HG02588 (cell line): ENCODE measurements around the gene GLYATL1.

Experiments
- ATAC-seq: cut with Tn5 transposase; IDR thresholded peaks from one replicate; pipeline ENCODE4 v1.9.1; 2021; ENCODE audit warnings: mild to moderate bottlenecking, moderate library complexity; ENCODE audit not compliant: unreplicated experiment

GLYATL1 gene

GRCh38 chr11:58926251-58926650 lies 13.0 kb upstream of the GLYATL1 start:
- no peak for ATAC-seq

- no peak for ATAC-seq
Observed at GRCh38 chr11:58926695-58927094, 12.6 kb upstream of the GLYATL1 start.

- no peak for ATAC-seq
Observed at GRCh38 chr11:58927393-58928106, 11.7 kb upstream of the GLYATL1 start.

- ATAC-seq: no peak
Observed at GRCh38 chr11:58928107-58928499, 11.2 kb upstream of the GLYATL1 start.

- ATAC-seq: no peak
Observed at GRCh38 chr11:58928691-58929090, 10.6 kb upstream of the GLYATL1 start.

- no peak for ATAC-seq
Observed at GRCh38 chr11:58930926-58931325, 8.4 kb upstream of the GLYATL1 start.

- no peak for ATAC-seq
Observed at GRCh38 chr11:58933661-58934060, 5.6 kb upstream of the GLYATL1 start.

- ATAC-seq: no peak
Observed at GRCh38 chr11:58934945-58935513, 4.3 kb upstream of the GLYATL1 start.

- ATAC-seq: no peak
Observed at GRCh38 chr11:58938398-58938797, 890 bp upstream of the GLYATL1 start.

- ATAC-seq: no peak
Observed at GRCh38 chr11:58940028-58940427, 740 bp downstream of the GLYATL1 start.

GRCh38 chr11:58941838-58942237 lies 2.5 kb downstream of the GLYATL1 start:
- ATAC-seq: no peak

GRCh38 chr11:58945663-58946062 lies 6.4 kb downstream of the GLYATL1 start:
- ATAC-seq: no peak

- ATAC-seq: no peak
Observed at GRCh38 chr11:58949184-58949583, 9.9 kb downstream of the GLYATL1 start.

GRCh38 chr11:58957922-58958321 lies 18.6 kb downstream of the GLYATL1 start:
- ATAC-seq: no peak

- no peak for ATAC-seq
Observed at GRCh38 chr11:58958500-58958899, 19.2 kb downstream of the GLYATL1 start.

- no peak for ATAC-seq
Observed at GRCh38 chr11:58963551-58964104, 24.3 kb downstream of the GLYATL1 start.

GRCh38 chr11:58965246-58965985 lies 26.1 kb downstream of the GLYATL1 start:
- ATAC-seq: no peak

- ATAC-seq: no peak
Observed at GRCh38 chr11:58968251-58968711, 29.0 kb downstream of the GLYATL1 start.

- no peak for ATAC-seq
Observed at GRCh38 chr11:58977470-58977869, 38.2 kb downstream of the GLYATL1 start.

- ATAC-seq: no peak
Observed at GRCh38 chr11:58979222-58979621, 39.9 kb downstream of the GLYATL1 start.

GRCh38 chr11:58980159-58980843 lies 41.0 kb downstream of the GLYATL1 start:
- ATAC-seq: no peak
